CD8-positive, alpha-beta memory T cell (primary cell): Measurements from ENCODE around the gene PTGFRN. TPM values are rescaled to one million over a fixed set of nuclear protein-coding genes. Genes with fewer than 3 reads are reported as not detected.
A peak's percentile ranks its signal among the peaks of the same experiment; 100 is the strongest.
"Not testable (repeated sequence)": the region's sequence is repeated elsewhere in the genome, so short reads cannot be mapped to it uniquely, and the experiment has no call there.

Experiments
- CTCF ChIA-PET: fragments of 350-600 bp; sonication (Branson Sonifier 250); formaldehyde crosslinking; loops from one replicate; lab custom pipeline; 2021; ENCODE audit warnings: antibody characterized with exemption; lab: Charles Lee
- POLR2A ChIA-PET: fragments of 350-600 bp; sonication (Branson Sonifier 250); formaldehyde crosslinking; loops from one replicate; lab custom pipeline; 2021; ENCODE audit warnings: antibody characterized with exemption; lab: Charles Lee
- DNase-seq, 5 donors: peaks; one replicate each; pipeline versions ENCODE4 v3.0.0 to v3.0.0-alpha.2; 2020 to 2022; ENCODE audit warnings: mixed read lengths in 1 of 5
- H3K27ac ChIP-seq: one replicate; pipeline ENCODE4 v1.7.0; 2013; ENCODE audit warnings: low read depth, mild to moderate bottlenecking, low read length, moderate library complexity
- H3K27me3 ChIP-seq: 2 replicates; pipeline ENCODE4 v1.7.0; 2013; ENCODE audit warnings: low read length, mild to moderate bottlenecking; ENCODE audit not compliant: insufficient read depth, poor library complexity, severe bottlenecking
- H3K36me3 ChIP-seq: 2 replicates; pipeline ENCODE4 v1.7.0; 2013; ENCODE audit warnings: mild to moderate bottlenecking, low read length, moderate library complexity; ENCODE audit not compliant: insufficient read depth
- H3K4me1 ChIP-seq: 2 replicates; pipeline ENCODE4 v1.7.0; 2013; ENCODE audit warnings: mild to moderate bottlenecking, low read length, moderate library complexity; ENCODE audit not compliant: insufficient read depth
- H3K4me3 ChIP-seq: 2 replicates; pipeline ENCODE4 v1.7.0; 2013; ENCODE audit warnings: mild to moderate bottlenecking, low read length
- H3K9me3 ChIP-seq: 2 replicates; pipeline ENCODE4 v1.7.0; 2013; ENCODE audit warnings: mild to moderate bottlenecking, low read length
- H3K27ac Mint-ChIP-seq, 8 donors: one replicate each; pipeline ENCODE4 v1.8.0; 2020 to 2021; ENCODE audit warnings: mixed read lengths in 8 of 8, mild to moderate bottlenecking in 6 of 8, inconsistent platforms in 3 of 8, moderate library complexity in 3 of 8
- H3K27me3 Mint-ChIP-seq, 2 donors: one replicate each; pipeline ENCODE4 v1.8.0; 2020 to 2021; ENCODE audit warnings: mixed read lengths in 2 of 2, mild to moderate bottlenecking in 1 of 2, moderate library complexity in 1 of 2
- H3K36me3 Mint-ChIP-seq, 3 donors: one replicate each; pipeline ENCODE4 v1.8.0; 2020 to 2021; ENCODE audit warnings: mixed read lengths in 3 of 3, inconsistent platforms in 1 of 3, mild to moderate bottlenecking in 1 of 3
- H3K4me1 Mint-ChIP-seq, 3 donors: one replicate each; pipeline ENCODE4 v1.8.0; 2020 to 2021; ENCODE audit warnings: mixed read lengths in 3 of 3, inconsistent platforms in 1 of 3, mild to moderate bottlenecking in 1 of 3
- H3K4me3 Mint-ChIP-seq, 7 donors: one replicate each; pipeline ENCODE4 v1.8.0; 2020 to 2021; ENCODE audit warnings: mixed read lengths in 7 of 7, mild to moderate bottlenecking in 6 of 7, moderate library complexity in 4 of 7, inconsistent platforms in 2 of 7
- H3K9me3 Mint-ChIP-seq, 5 donors: one replicate each; pipeline ENCODE4 v1.8.0; 2020 to 2022; ENCODE audit warnings: mixed read lengths in 5 of 5, mild to moderate bottlenecking in 3 of 5, moderate library complexity in 2 of 5, inconsistent platforms in 1 of 5
- polyA plus RNA-seq: library from polyadenylated mRNA; unstranded; fragments of 300-500 nt; fragmentation: Illumina TruSeq; gene quantifications from one replicate; pipeline ENCODE4 v1.2.3, GENCODE V29; 2021
- total RNA-seq, 2 experiments: library from RNA; stranded (reverse); gene quantifications; one replicate each; pipeline ENCODE4 v1.2.3, GENCODE V29; 2021

The PTGFRN gene
- total RNA-seq (1 to 10 TPM; 6.1 to 6.5 TPM), polyA plus RNA-seq (0.39 TPM)

- Histone ChIP-seq H3K27me3 (no peaks in the 10 kb centered on the region), H3K4me3 (peak within 1 kb of the TSS; percentile 47), H3K4me1 (peaks cover 6% of the 10 kb centered on the region), H3K36me3 (no peaks in the 10 kb centered on the region), H3K9me3 (no peaks in the 10 kb centered on the region), H3K27ac (peak within 1 kb of the TSS; percentile 25)
- peaks cover 1 to 5% (median 4%) of the 10 kb centered on the region in 3 donors for H3K4me1 Mint-ChIP-seq
- DNase-seq = peak in 2 of 5 donors; percentile 7 to 13
- peak within 1 kb of the TSS; percentile 72 to 87 (median 79) for H3K4me3 Mint-ChIP-seq
- peaks cover 2 to 11% of the 10 kb centered on the region in 2 donors for H3K27me3 Mint-ChIP-seq
- H3K36me3 Mint-ChIP-seq = no peaks in the 10 kb centered on the region
- POLR2A ChIA-PET = no interaction called here
- H3K9me3 Mint-ChIP-seq = no peaks in the 10 kb centered on the region
- CTCF ChIA-PET = interaction anchor here (1.3 kb wide), 1 partner anchor 27 kb away, joined by 5 read pairs; no protein-coding TSS in a partner anchor
- H3K27ac Mint-ChIP-seq = peak within 1 kb of the TSS in 3 of 8 donors; percentile 30 to 58 (median 35)
These were observed at the start of gene PTGFRN for GRCh38 chr1:116909512-116910378. PTGFRN (plus strand) TSS chr1:116909916; CDS start chr1:116910204, 288 bp downstream.

GRCh38 chr1:116860167-116860566 lies 49.5 kb upstream of the PTGFRN start:
- H3K4me1 Mint-ChIP-seq, H3K27me3 ChIP-seq, DNase-seq, H3K36me3 Mint-ChIP-seq, H3K27ac ChIP-seq, POLR2A ChIA-PET, H3K4me3 Mint-ChIP-seq, H3K27me3 Mint-ChIP-seq, CTCF ChIA-PET, H3K9me3 Mint-ChIP-seq, H3K36me3 ChIP-seq, H3K9me3 ChIP-seq, H3K4me3 ChIP-seq, H3K4me1 ChIP-seq: not testable (repeated sequence)
- H3K27ac Mint-ChIP-seq = peak overlapping the region in 3 of 8 donors; percentile 17 to 88 (median 72)

GRCh38 chr1:116861137-116861536 lies 48.6 kb upstream of the PTGFRN start:
- Histone ChIP-seq H3K36me3 (no peaks in the 10 kb centered on the region), H3K4me1 (no peaks in the 10 kb centered on the region), H3K27ac (no peak overlapping the region), H3K4me3 (no peak overlapping the region), H3K27me3 (no peaks in the 10 kb centered on the region), H3K9me3 (no peaks in the 10 kb centered on the region)
- ChIA-PET CTCF (no interaction called here), POLR2A (no interaction called here)
- no peak for DNase-seq
- no peaks in the 10 kb centered on the region for H3K9me3 Mint-ChIP-seq
- no peaks in the 10 kb centered on the region for H3K4me1 Mint-ChIP-seq
- no peak overlapping the region for H3K4me3 Mint-ChIP-seq
- H3K27me3 Mint-ChIP-seq = no peaks in the 10 kb centered on the region
- no peaks in the 10 kb centered on the region for H3K36me3 Mint-ChIP-seq
- no peak overlapping the region for H3K27ac Mint-ChIP-seq

GRCh38 chr1:116863031-116863430 lies 46.7 kb upstream of the PTGFRN start:
- H3K9me3 Mint-ChIP-seq, H3K27me3 Mint-ChIP-seq, H3K4me3 ChIP-seq, H3K27me3 ChIP-seq, H3K9me3 ChIP-seq, H3K27ac Mint-ChIP-seq, H3K36me3 Mint-ChIP-seq, H3K4me1 ChIP-seq, H3K27ac ChIP-seq, POLR2A ChIA-PET, H3K4me3 Mint-ChIP-seq, DNase-seq, CTCF ChIA-PET, H3K4me1 Mint-ChIP-seq, H3K36me3 ChIP-seq: not testable (repeated sequence)

GRCh38 chr1:116866478-116866877 lies 43.2 kb upstream of the PTGFRN start:
- CTCF ChIA-PET = not testable (repeated sequence)

GRCh38 chr1:116868385-116868784 lies 41.3 kb upstream of the PTGFRN start:
- no peak for DNase-seq
- no peak overlapping the region for H3K27ac Mint-ChIP-seq
- no peaks in the 10 kb centered on the region for H3K27me3 ChIP-seq
- no peak overlapping the region for H3K4me3 ChIP-seq
- peaks cover 0 to 3% (median 0%) of the 10 kb centered on the region in 5 donors for H3K9me3 Mint-ChIP-seq
- ChIA-PET POLR2A (no interaction called here), CTCF (no interaction called here)
- peaks cover 0 to 2% (median 0%) of the 10 kb centered on the region in 3 donors for H3K36me3 Mint-ChIP-seq
- no peak overlapping the region for H3K27ac ChIP-seq
- H3K9me3 ChIP-seq = no peaks in the 10 kb centered on the region
- H3K4me3 Mint-ChIP-seq = no peak overlapping the region
- no peaks in the 10 kb centered on the region for H3K4me1 ChIP-seq
- no peaks in the 10 kb centered on the region for H3K36me3 ChIP-seq
- no peaks in the 10 kb centered on the region for H3K4me1 Mint-ChIP-seq
- peaks cover 9 to 19% of the 10 kb centered on the region in 2 donors for H3K27me3 Mint-ChIP-seq

More at GRCh38 chr1:116866478-116866877, 43.2 kb upstream of the PTGFRN start:
- DNase-seq, H3K9me3 Mint-ChIP-seq, H3K4me3 ChIP-seq, H3K36me3 Mint-ChIP-seq, H3K27ac Mint-ChIP-seq, H3K27ac ChIP-seq, POLR2A ChIA-PET, H3K27me3 Mint-ChIP-seq, H3K36me3 ChIP-seq, H3K4me3 Mint-ChIP-seq, H3K4me1 ChIP-seq, H3K4me1 Mint-ChIP-seq, H3K27me3 ChIP-seq, H3K9me3 ChIP-seq: not testable (repeated sequence)

GRCh38 chr1:116869611-116870010 lies 40.1 kb upstream of the PTGFRN start:
- Mint-ChIP-seq H3K4me3 (no peak overlapping the region), H3K9me3 (peaks cover 0 to 3% (median 0%) of the 10 kb centered on the region in 5 donors), H3K27ac (no peak overlapping the region), H3K27me3 (peaks cover 14 to 19% of the 10 kb centered on the region in 2 donors), H3K36me3 (peaks cover 0 to 2% (median 0%) of the 10 kb centered on the region in 3 donors), H3K4me1 (peaks cover 0 to 7% (median 4%) of the 10 kb centered on the region in 3 donors)
- no peaks in the 10 kb centered on the region for H3K4me1 ChIP-seq
- H3K9me3 ChIP-seq = no peaks in the 10 kb centered on the region
- ChIA-PET CTCF (no interaction called here), POLR2A (no interaction called here)
- DNase-seq = no peak
- H3K4me3 ChIP-seq = no peak overlapping the region
- H3K27ac ChIP-seq = no peak overlapping the region
- no peaks in the 10 kb centered on the region for H3K27me3 ChIP-seq
- no peaks in the 10 kb centered on the region for H3K36me3 ChIP-seq

GRCh38 chr1:116870300-116870699 lies 39.4 kb upstream of the PTGFRN start:
- H3K4me3 Mint-ChIP-seq = no peak overlapping the region
- Histone ChIP-seq H3K9me3 (no peaks in the 10 kb centered on the region), H3K27ac (no peak overlapping the region), H3K27me3 (no peaks in the 10 kb centered on the region), H3K4me3 (no peak overlapping the region), H3K4me1 (no peaks in the 10 kb centered on the region), H3K36me3 (no peaks in the 10 kb centered on the region)
- H3K9me3 Mint-ChIP-seq = peaks cover 0 to 3% (median 0%) of the 10 kb centered on the region in 5 donors
- POLR2A ChIA-PET = no interaction called here
- peaks cover 14 to 19% of the 10 kb centered on the region in 2 donors for H3K27me3 Mint-ChIP-seq
- peaks cover 0 to 2% (median 0%) of the 10 kb centered on the region in 3 donors for H3K36me3 Mint-ChIP-seq
- peaks cover 0 to 8% (median 4%) of the 10 kb centered on the region in 3 donors for H3K4me1 Mint-ChIP-seq
- no peak for DNase-seq
- no peak overlapping the region for H3K27ac Mint-ChIP-seq
- CTCF ChIA-PET = no interaction called here
